ENCODE measurements around the gene AP1S2.

AP1S2 gene

DNA sequence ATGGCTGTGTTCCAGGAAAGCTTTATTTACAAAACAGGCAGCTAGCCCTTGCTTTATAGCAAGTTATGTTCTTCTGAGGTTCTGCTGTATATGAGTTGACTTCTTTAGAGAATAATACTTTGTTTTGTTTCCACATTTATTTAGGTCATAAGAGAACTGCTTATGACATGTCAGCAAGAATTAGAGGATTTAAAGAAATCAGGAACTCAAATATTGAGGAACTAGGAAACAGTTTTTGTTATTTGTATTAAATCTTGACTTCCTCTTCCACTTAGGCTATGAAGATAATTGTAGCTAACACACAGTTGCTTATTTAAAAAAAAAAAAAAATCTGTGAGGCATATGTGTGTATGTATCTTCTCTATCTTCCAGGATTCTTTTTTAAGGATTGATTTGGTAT is 50.0 kb downstream of the AP1S2 start:
- no peak for DNase-seq

DNA sequence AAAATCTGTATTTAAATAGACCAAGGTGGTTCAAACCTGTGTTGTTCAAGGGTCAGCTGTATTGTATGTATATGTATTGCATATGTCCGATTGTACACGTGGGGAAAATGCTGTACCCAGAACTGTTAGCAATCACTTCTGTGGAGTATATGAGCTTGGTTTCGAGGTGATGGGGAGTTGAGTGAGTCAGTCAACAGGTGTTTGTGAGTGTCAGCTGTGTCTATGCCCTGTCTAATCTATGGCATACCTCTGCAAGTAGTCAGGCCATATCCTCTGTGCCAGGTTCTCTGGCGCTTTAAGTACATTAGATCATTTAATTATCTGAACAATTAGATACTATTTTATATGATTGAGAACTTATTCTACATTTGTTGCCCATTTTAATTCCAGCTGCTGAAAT is 56.9 kb downstream of the AP1S2 start:
- no peak for DNase-seq

DNA sequence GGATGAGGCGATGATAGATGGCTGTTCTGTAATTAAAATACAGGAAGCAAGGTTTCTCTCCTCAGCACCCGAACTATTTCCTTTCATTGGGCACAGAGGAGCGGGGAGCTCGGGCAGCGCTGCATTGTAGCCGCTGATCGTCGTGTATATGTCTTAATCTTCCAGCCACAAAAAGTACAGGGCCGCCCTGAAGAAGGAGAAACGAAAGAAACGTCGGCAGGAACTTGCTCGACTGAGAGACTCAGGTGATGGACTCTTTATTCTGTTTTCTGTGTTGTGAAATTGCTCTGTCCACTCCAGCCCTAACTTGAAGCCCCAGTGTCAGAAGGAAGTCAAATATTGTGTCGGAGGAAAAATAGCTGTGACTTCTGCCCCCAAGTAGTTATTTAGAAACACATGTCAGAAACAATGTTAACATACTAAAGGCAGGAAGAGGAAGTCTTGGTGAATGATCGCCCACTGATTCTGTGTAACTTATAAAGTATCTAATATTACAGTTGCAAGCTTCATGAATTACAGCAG is 63.8 kb downstream of the AP1S2 start:
- no peak for DNase-seq

DNA sequence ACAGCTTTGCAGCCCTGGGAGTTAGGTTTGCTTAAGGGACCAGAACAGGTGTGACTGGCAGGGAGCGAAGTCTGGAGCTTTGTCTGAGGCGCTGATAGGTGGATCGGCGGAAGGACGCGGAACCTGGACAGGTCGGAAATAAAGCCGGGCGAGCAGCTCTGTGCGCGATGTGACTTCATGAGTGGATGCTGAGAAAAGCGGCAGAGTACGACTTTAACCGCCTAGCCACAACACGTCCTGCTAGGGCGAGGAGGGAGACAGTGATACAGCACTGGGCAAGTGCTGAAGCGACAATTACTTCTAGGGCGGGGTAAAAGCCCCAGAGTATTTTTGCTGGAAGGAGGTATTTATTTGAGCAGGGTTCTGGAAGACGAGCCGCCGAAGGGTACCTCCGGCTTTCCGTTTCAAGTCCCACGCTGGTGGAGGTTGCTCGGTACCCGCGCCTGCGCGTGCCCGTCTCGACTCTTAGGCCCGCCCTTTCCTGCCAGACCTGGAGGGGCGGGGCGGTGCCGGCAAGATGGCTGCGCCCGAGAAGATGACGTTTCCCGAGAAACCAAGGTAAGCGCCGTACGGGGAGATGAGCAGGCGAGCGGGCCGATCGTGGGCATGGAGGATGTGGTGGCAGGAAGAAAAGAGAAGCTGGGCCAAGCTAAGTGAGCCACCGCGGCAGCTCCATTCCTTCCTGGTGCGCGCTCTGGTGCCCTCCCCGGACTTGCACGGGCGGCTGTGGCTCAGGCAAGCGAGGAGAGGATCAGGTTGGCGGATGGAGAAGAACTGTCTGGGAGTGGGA is 64.4 kb downstream of the AP1S2 start, which contains the start of gene ZRSR2:
Gene ZRSR2 (plus strand): TSS at position 506 of the 790 bp plus-strand sequence. CDS start 12 bp downstream, at position 518.
- DNase-seq, result peak; percentile 78

DNA sequence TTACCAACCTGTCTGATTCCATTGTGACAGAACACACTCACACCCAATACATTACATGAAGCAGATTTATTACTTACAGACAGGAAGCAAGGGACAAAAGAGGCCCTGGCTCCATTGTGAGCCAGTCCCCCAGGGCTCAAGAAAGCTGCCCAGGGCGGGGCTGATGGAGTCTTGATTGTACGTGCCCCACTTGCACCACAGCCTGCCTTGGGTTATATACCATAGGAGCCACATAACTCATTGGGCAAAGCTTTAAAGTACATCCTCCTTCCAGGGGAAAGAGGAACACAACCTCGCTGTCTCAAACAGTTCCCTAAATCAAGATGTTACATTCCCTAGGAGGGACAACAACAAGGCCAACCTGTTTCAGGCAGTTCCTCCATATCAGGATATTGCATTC is 67.7 kb downstream of the AP1S2 start:
- no peak for DNase-seq

DNA sequence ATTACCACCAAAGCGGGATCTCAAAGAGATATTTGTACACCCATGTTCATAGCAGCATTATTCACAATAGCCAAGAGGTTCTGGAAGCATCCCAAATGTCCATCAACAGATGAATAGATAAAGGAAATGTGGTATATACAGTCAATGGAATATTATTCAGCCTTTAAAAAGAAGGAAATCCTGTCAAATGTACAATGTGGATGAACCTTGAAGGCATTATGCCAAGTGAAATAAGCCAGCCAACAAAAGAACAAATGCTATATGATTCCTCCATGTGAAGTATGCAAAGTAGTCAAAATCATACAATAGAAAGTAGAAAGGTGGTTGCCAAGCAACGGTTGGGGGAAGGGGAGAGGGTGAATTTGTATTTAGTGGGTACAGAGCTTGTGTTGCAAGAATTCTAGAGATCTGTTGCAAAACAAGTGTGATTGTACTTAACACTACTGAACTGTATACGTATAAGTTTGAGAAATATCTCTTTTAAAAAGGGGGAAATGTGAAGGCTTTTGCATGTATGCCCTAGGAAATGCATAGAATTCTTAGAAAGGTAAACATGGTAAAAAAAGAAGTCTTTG is 69.3 kb downstream of the AP1S2 start:
- no peak for DNase-seq

DNA sequence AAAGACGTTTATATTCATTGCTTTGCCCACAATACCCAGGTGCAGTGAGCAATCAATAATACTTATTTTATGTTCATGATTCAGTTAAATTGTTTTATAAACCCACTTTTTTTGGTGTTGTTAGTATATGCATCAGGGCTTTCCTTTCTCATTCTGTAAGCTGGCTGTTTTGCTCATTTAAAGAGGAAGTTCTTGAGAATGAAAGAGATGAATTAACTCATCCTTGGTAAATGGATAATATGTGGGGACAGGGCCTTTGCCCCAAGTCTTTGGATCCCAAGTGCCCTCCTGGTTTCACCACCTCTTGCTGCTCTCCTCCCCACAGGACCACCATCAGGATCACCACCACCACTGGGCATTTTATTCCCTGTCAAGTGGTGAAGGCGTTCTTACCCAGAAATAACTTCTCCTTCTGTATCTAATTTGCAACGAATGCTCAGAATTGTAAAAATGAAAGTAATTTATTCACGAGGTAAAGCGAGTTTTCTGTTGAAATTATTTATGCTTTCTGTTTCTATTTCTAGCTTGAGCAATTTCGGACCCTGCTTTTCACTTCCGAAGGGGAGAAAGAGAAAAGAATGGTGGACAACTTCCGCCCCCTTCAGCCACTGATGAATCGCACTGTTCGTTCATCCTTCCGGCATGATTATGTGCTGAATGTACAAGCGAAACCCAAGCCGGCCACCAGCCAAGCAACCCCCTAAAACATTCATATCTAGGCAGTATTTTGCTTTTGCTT is 72.5 kb downstream of the AP1S2 start:
- DNase-seq, result no peak
